HG03460 (cell line): ENCODE measurements around the gene ERCC6L2.

Experiments used
- ATAC-seq: cut with Tn5 transposase; IDR thresholded peaks from one replicate; pipeline ENCODE4 v1.9.1; 2021; ENCODE audit not compliant: unreplicated experiment

Gene ERCC6L2

GRCh38 chr9:95910770-95911340 is 35.4 kb downstream of the ERCC6L2 start:
- ATAC-seq: no peak

- ATAC-seq: no peak
Observed at GRCh38 chr9:95912773-95913172, 37.3 kb downstream of the ERCC6L2 start.

DNA sequence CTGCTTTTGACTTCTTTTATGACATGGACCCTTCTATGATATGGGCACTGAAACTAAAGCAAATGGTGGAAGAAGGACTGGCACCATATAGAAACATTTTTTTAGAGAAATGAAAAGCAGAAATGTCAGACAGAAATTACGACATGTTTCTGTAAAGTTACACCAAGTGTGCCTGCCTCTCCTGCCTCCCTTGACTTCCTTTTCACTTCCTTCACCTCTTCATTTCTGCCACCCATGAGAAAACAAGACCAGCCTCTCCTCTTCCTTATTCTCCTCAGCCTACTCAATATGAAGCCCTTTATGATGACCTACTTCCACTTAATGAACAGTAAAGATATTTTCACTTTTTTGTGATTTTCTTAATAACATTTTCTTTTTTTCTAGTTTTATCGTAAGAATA is 44.5 kb downstream of the ERCC6L2 start:
- no peak for ATAC-seq

DNA sequence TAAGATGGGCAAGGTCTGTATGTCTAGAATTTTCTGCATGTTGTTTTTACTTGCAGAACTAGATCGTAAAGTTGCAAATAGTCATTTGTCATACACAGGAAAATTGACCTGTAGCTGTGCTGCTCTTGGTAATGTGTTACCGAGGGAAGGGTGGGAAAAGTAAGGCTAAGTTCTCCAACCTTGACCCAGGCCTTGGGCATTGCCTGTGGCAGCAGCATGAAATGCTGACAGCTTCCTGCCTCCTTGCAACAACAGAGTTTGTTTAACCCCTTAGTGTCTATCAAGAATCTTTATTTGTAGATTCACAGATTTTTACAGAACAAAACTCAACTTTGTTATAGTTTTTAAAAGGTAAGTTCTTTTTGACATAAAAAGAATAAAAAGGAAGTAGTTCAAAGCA is 48.3 kb downstream of the ERCC6L2 start:
- no peak for ATAC-seq

DNA sequence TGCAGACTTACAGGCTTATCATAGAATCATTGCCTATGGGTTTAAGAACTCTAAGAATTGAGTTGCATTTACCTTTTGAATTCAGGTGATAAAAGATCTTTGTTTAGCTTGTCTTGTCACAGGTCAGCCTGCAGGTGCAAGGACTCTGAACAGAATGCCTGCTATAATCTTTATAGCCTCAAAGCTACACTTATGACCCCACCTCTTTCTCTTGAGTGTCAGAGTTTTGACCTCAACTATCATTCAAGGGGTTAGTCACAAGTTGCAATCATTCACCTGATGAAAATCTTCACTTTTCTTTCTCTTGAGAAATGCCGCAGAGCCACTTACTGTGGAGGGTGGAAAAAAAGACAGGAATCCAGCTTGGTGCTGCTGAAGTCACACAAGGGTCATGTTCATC is 49.5 kb downstream of the ERCC6L2 start:
- ATAC-seq: no peak

- ATAC-seq: no peak
Observed at GRCh38 chr9:95927271-95928004, 51.9 kb downstream of the ERCC6L2 start.

DNA sequence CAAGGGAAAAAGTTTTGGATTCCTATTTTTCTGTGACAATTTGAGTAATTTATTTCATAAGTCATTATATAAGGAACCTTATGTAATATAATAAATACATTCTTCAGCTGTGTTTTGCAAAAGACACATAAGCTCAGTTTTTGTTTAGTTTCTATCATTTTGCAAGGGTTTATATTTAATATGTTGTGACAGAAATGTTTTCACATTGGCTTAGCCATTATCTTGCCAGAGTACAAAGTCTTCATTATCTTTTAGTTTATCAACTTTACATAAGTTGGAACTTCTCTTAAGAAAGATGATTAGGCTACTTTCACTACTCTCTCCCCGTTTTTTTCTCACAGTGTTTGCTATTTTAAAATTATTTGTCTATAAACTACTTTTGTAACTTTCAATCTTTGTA is 54.8 kb downstream of the ERCC6L2 start:
- ATAC-seq: no peak

GRCh38 chr9:95935861-95936578 is 60.5 kb downstream of the ERCC6L2 start:
- ATAC-seq: no peak

DNA sequence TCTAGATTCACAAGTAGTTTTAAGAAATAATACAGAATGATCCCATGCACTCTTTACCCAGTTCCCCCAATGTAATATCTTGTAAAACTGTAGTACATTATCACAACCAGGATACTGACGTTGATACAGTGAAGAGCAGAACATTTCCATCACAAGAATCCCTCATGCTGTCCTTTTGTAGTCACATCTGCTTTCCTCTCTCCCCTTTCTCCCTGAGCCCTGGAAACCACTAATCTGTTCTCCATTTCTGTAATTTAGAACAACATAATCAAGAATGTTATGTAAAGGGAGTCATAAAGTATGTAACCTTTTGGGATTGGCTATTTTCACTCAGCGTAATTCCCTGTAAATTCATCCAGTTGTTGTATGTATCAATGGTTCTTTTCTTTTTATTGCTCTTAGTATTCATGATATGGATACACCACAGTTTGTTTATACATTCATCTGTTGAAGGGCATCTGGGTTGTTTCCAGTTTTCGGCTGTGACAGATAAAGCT is 61.1 kb downstream of the ERCC6L2 start:
- ATAC-seq: no peak

DNA sequence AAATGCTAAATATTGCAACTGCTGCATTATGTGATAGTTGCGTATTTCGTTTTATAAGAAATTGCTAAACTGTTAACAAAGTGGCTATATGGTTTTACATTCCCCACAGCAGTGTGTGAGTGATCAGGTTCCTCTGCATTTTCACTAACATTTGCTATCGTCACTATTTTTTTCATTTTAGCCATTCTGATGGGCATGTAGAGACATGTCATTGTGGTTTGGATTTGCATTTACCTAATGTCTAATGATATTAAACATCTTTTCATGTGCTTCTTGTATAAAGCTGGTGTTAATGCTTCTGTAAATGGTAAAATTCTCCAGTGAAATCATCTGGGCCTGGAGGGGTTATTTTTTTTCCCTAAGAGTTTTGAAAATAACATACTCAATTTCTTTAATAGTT is 61.6 kb downstream of the ERCC6L2 start:
- ATAC-seq: no peak

- no peak for ATAC-seq
Observed at GRCh38 chr9:95938724-95939123, 63.2 kb downstream of the ERCC6L2 start.

GRCh38 chr9:95939472-95939871 is 64.0 kb downstream of the ERCC6L2 start:
- no peak for ATAC-seq

- ATAC-seq: no peak
Observed at GRCh38 chr9:95940265-95940664, 64.8 kb downstream of the ERCC6L2 start.

DNA sequence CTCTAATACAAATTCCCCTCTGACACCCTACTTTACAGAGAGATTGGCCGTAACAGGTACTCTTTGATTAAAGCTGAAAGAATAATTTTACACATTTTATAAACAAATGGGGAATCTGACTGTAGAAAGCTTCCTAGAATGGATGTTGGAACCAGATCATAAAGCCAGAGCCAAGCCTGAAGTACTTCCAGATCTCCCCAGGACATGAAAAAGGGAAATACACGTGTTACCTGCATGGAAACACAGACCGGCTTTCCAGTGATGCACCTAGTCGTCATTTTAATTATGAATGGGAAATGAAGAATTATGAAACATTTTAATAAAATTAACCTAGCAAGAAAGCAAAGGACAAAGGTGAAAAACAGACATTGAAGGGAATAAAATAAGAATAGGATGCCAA is 66.5 kb downstream of the ERCC6L2 start:
- no peak for ATAC-seq

DNA sequence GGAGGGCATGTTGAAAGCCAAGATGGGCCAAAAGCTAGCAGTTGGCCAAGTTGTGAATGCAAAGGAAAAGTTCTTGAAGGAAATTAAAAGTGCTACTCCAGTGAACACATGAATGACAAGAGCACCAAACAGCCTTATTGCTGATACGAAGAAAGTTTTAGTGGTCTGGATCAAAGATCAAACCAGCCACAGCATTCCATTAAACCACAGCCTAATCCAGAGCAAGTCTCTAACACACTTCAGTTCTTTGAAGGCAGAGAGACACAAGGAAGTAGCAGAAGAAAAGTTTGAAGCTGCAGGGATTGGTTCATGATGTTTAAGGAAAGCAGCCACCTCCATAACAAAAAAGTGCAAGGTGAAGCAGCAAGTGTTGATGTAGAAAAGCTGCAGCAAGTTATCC is 71.6 kb downstream of the ERCC6L2 start:
- ATAC-seq: no peak

DNA sequence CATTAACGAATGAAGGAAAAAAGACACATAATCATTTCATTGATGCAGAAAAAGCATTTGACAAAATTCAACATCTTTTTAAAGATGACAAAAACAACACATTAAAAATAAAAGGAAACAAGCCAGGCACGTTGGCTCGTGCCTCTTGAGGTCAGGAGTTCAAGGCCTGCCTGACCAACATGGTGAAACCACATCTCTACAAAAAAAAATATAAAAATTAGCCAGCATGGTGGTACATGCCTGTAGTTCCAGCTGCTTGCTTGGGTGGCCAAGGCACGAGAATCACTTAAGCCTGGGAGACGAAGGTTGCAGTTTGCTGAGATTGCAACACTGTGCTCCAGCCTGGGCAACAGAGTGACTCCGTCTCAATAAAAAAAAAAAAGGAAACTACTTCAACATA is 77.0 kb downstream of the ERCC6L2 start:
- no peak for ATAC-seq

DNA sequence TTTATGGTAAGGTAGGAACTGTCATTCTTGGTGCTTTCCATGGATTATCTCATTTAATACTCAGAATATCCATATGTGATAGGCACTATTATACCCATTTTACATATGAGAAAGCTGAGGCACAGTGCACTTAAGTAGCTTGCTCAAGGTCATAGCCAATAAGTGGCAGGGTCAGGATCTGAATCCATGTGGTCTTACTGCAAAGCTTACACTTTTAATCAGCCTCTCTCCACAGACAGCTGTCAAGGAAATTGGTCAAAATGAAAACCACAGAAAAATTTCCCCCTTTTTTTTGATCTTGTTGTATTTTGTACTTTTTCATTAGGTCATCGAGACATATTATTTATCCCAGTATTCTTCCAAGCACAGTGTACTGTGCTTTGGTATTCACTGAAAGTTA is 78.5 kb downstream of the ERCC6L2 start:
- no peak for ATAC-seq

DNA sequence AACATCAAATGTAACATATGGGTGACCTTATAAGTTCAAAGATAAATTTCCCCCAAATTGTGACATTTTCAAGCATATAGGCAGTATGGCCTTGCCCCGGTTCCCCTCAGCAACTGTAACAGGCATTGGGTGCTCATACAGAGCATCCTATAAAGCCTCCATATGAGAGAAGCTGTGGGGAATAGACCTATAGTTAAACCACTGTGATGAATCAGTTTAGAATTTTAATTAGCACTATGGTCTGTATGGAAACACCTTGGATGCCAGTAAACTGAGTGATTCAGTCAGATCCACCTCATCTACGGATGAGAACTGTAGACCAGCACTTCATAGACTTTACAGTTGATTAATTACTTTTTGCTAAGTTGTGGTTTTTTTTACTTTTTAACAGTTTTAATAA is 79.4 kb downstream of the ERCC6L2 start:
- no peak for ATAC-seq

DNA sequence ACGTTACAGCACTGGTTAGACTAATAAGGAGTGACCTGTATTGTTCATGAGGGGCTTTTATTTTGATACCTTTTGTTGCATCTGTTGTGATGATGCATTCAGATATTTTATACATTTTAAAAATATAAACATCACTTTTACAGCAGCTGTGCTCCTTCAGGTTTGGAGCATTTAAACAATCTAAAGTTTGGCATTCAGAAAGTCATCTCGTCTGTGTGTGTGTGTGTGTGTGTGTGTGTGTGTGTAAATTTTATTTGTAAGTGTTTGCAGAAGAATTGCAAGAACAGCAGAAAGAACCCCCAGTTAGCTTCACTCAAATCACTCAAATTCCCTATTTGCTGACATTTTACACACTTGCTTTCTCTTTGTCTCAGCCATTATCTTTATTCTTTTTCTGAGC is 87.4 kb downstream of the ERCC6L2 start:
- ATAC-seq: no peak

DNA sequence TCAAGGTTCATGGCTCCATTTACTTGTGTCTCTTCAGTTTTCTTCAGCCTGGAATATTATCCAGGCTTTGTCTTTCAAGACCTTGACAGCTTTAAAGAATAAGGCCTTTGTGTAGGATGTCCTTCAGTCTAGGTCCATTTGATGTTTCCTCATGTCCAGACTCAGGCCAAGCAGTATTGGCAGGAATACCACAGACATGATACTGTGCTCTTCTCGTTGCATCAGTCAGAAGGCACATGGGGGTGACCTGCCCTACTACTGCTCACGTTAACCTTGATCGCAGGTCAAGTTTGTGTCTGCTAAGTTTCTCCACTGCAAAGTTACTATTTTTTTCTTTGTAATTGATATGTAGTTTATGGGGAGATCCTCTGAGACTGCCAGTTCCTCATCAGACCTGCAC is 88.2 kb downstream of the ERCC6L2 start:
- ATAC-seq: no peak

- ATAC-seq: no peak
Observed at GRCh38 chr9:95966306-95966705, 90.8 kb downstream of the ERCC6L2 start.

DNA sequence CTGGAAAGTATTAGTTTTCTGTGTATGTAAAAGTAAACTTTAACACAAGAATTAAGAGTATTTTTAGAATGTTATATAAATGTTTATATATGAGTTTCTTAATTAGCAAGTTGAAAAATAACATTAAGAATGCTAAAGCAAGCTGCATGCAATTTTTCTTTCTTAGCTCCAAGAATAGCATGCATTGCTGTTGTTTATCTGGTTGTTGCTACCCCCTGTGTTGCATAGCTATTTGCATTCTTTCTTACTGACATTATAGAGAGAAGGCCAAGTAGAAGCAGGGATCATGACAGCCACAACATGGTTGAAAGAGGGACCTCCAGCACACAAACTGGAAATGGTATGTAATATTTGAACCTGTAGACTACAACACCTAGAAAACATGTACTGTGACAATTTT is 94.8 kb downstream of the ERCC6L2 start:
- ATAC-seq: no peak
